ENCODE measurements around the gene REC8. TPM values are rescaled to one million over a fixed set of nuclear protein-coding genes. Genes with fewer than 3 reads are reported as not detected.

Gene REC8
- total and polyA plus RNA-seq, 2 of the 13 experiments (the other 11 are each of a cell fraction or from before 2014, with no cell fraction given) = 3.4 to 14.7 TPM

- TF ChIP-seq MAFK (conservative IDR thresholded peaks at IDR 0.05 in 1 of 2, IDR thresholded peaks at IDR 0.05 in 1 of 2; ENCODE audit: low read length in 2 of 2) (peak; percentile 49 to 63), ZNF282 (IDR thresholded peaks at IDR 0.05; ENCODE audit: partially characterized antibody) (no peak), HNF1B (CRISPR knock-in tag; IDR thresholded peaks at IDR 0.05) (no peak), KLF11 (CRISPR knock-in tag; IDR thresholded peaks at IDR 0.05) (peak; percentile 86; the same call in 1 of the 2 replicates), NCOA1 (CRISPR knock-in tag; IDR thresholded peaks at IDR 0.05) (no peak), ZNF777 (CRISPR knock-in tag; IDR thresholded peaks at IDR 0.05) (peak; percentile 76), ZNF275 (CRISPR knock-in tag; IDR thresholded peaks at IDR 0.05; ENCODE audit: borderline replicate concordance) (peak; percentile 80), FOXK2 (IDR thresholded peaks at IDR 0.05) (peak; percentile 57; the same call in 1 of the 2 replicates), FOXA1 (IDR thresholded peaks at IDR 0.05) (no peak), FOXA1 (CRISPR knock-in tag; IDR thresholded peaks at IDR 0.05) (peak; percentile 46; the same call in 1 of the 2 replicates), ZNF180 (CRISPR knock-in tag; IDR thresholded peaks at IDR 0.05; ENCODE audit: borderline replicate concordance, low read depth) (no peak), BATF2 (CRISPR knock-in tag; IDR thresholded peaks at IDR 0.05) (no peak), ONECUT2 (CRISPR knock-in tag; IDR thresholded peaks at IDR 0.05) (peak; percentile 67; the same call in 1 of the 2 replicates), ZNF280B (CRISPR knock-in tag; IDR thresholded peaks at IDR 0.05; ENCODE audit: borderline replicate concordance) (no peak), ZBTB46 (CRISPR knock-in tag; IDR thresholded peaks at IDR 0.05; ENCODE audit: borderline replicate concordance) (no peak), SPEN (CRISPR knock-in tag; IDR thresholded peaks at IDR 0.05; ENCODE audit: low read depth) (peak; percentile 92), SOX5 (CRISPR knock-in tag; IDR thresholded peaks at IDR 0.05; ENCODE audit: borderline replicate concordance) (no peak; the same call in 1 of the 2 replicates), CREB3 (CRISPR knock-in tag; IDR thresholded peaks at IDR 0.05) (0 out of 2 replicates have a peak, but pooled peaks have one; percentile 41), ZNF605 (CRISPR knock-in tag; IDR thresholded peaks at IDR 0.05) (no peak), ZNF747 (CRISPR knock-in tag; IDR thresholded peaks at IDR 0.05; ENCODE audit: borderline replicate concordance) (peak; percentile 97), CHD2 (IDR thresholded peaks at IDR 0.05; ENCODE audit: low read depth, low read length) (no peak), ZNF841 (CRISPR knock-in tag; IDR thresholded peaks at IDR 0.05; ENCODE audit: borderline replicate concordance) (no peak), ZNF441 (CRISPR knock-in tag; IDR thresholded peaks at IDR 0.05; ENCODE audit: borderline replicate concordance) (peak; percentile 82)
These were observed 30.6 kb upstream of the REC8 start, which contains the start of gene EMC9 (continued) for GRCh38 chr14:24141097-24141880.

All from HepG2 (cell line).